SU-DHL-6 (cell line): ENCODE measurements around the gene KCNK6.

Source experiments
- H2AFZ ChIP-seq: fragments of 200-600 bp; sonication (generic); 2 replicates; pipeline ENCODE4 v1.6.1; 2014; ENCODE audit warnings: low read depth, mild to moderate bottlenecking, moderate library complexity, mixed read lengths, antibody characterized with exemption, low read length; ENCODE audit not compliant: severe bottlenecking
- H3F3A ChIP-seq: fragments of 200-600 bp; shearing (Covaris generic); 2 replicates; pipeline ENCODE4 v1.6.0; 2016; ENCODE audit warnings: antibody characterized with exemption, mild to moderate bottlenecking; ENCODE audit not compliant: insufficient read depth
- H3K27ac ChIP-seq: fragments of 200-600 bp; sonication (generic); 2 replicates; pipeline ENCODE4 v1.5.1; 2016; ENCODE audit warnings: low read depth, mild to moderate bottlenecking, low read length, moderate library complexity, mixed read lengths
- H3K27me3 ChIP-seq: fragments of 200-600 bp; sonication (generic), shearing (Covaris generic); 2 replicates; pipeline ENCODE4 v1.6.0; 2014; ENCODE audit warnings: mild to moderate bottlenecking, low read length
- H3K36me3 ChIP-seq: fragments of 200-600 bp; sonication (generic); 2 replicates; pipeline ENCODE4 v1.6.1; 2014; ENCODE audit warnings: mild to moderate bottlenecking, low read length, mixed read lengths
- H3K4me2 ChIP-seq: fragments of 300-600, 200-600 bp; shearing (Covaris generic), sonication (generic); 2 replicates; pipeline ENCODE4 v1.6.0; 2014; ENCODE audit warnings: low read length, low read depth, mild to moderate bottlenecking; ENCODE audit not compliant: poor library complexity, severe bottlenecking
- H3K4me3 ChIP-seq: fragments of 200-600 bp; sonication (generic); 2 replicates; pipeline ENCODE4 v1.5.1; 2014; ENCODE audit warnings: antibody characterized with exemption, low read length, mild to moderate bottlenecking, mixed read lengths; ENCODE audit not compliant: insufficient read depth, poor library complexity, severe bottlenecking
- H3K79me2 ChIP-seq: fragments of 200-600 bp; sonication (generic); 2 replicates; pipeline ENCODE4 v1.6.1; 2014; ENCODE audit warnings: mild to moderate bottlenecking, low read length, moderate library complexity; ENCODE audit not compliant: insufficient read depth
- H3K9ac ChIP-seq: fragments of 200-600 bp; sonication (generic); 2 replicates; pipeline ENCODE4 v1.7.0; 2014; ENCODE audit warnings: mild to moderate bottlenecking, low read length
- H3K9me2 ChIP-seq: fragments of 200-600 bp; sonication (generic); replicated peaks from 2 replicates; pipeline ENCODE4 v1.6.1; 2014; ENCODE audit warnings: low read length; ENCODE audit not compliant: insufficient read depth
- H3K9me3 ChIP-seq: fragments of 200-600 bp; sonication (generic); 2 replicates; pipeline ENCODE4 v1.6.1; 2014; ENCODE audit warnings: low read length, mixed read lengths; ENCODE audit not compliant: insufficient read depth
- H4K20me1 ChIP-seq: fragments of 200-600 bp; sonication (generic); 2 replicates; pipeline ENCODE4 v1.6.1; 2014; ENCODE audit warnings: low read depth, mild to moderate bottlenecking, antibody characterized with exemption, low read length, moderate library complexity, mixed read lengths
- EZH2phosphoT487 ChIP-seq: fragments of 200-600 bp; sonication (generic), shearing (Covaris generic); conservative IDR thresholded peaks from 2 replicates; pipeline ENCODE4 v1.6.1; 2018; ENCODE audit warnings: mild to moderate bottlenecking, antibody characterized with exemption, low read length, moderate library complexity, mixed read lengths
- TF ChIP-seq, protein P1 (sequence below): fragments of 200-600 bp; sonication (generic); IDR thresholded peaks from one replicate; pipeline ENCODE4 v1.5.1; 2017; ENCODE audit warnings: antibody characterized with exemption, mild to moderate bottlenecking, low read length, moderate library complexity; ENCODE audit not compliant: insufficient read depth, poor library complexity, severe bottlenecking

The KCNK6 gene

DNA sequence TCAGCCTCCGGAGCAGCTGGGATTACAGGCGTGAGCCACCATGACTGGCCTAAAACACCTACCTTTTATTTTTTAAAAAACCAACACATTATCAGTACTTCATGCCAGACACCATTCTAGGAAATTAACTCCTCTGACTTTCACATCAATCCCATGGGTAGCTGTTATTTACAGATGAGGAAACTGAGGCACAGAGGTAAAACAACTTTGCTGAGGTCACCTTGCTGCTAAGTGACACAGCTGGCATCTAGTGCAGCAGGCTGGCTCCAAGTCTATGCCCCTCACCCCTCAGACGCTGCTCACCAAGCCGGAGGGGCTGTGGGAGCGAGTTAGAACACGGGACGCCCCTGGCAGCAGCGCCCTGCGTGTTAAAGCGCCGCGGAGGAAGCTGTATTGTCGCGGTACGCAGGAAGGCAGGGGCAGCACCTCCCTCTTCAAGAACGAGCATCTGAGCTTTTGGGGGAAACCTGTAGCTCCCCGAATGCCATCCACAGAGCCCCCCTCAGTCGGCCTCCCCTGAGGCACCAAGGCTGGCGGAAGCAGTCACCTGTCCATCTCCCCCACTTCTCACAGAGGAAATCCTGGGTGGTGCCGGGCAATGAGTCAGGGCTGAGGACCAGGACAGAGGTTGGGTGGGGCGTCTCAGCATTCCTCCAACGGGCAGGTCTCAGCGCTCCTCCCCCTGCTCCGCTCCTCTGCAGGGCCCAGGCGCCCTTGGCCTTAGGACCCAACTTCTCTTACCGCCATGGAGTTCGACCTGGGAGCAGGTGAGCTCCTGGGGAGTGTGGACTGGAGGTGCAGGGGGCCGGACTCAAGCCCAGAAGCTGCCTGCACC is 15.9 kb upstream of the KCNK6 start, which contains the start of gene C19orf33:
C19orf33 (plus strand) TSS at position 735 of the 835 bp plus-strand sequence; CDS start at position 746, 11 bp downstream.
- TF ChIP-seq, protein P1, sequence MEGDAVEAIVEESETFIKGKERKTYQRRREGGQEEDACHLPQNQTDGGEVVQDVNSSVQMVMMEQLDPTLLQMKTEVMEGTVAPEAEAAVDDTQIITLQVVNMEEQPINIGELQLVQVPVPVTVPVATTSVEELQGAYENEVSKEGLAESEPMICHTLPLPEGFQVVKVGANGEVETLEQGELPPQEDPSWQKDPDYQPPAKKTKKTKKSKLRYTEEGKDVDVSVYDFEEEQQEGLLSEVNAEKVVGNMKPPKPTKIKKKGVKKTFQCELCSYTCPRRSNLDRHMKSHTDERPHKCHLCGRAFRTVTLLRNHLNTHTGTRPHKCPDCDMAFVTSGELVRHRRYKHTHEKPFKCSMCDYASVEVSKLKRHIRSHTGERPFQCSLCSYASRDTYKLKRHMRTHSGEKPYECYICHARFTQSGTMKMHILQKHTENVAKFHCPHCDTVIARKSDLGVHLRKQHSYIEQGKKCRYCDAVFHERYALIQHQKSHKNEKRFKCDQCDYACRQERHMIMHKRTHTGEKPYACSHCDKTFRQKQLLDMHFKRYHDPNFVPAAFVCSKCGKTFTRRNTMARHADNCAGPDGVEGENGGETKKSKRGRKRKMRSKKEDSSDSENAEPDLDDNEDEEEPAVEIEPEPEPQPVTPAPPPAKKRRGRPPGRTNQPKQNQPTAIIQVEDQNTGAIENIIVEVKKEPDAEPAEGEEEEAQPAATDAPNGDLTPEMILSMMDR = no peak
- no peak for TF ChIP-seq EZH2phosphoT487
- Histone ChIP-seq H3K79me2 (no peaks in the 10 kb centered on the region), H3K9me2 (no peaks in the 10 kb centered on the region), H3K9ac (no peak within 1 kb of the TSS), H3K36me3 (no peaks in the 10 kb centered on the region), H3F3A (no peaks in the 10 kb centered on the region), H3K27me3 (no peaks in the 10 kb centered on the region), H2AFZ (no peak within 1 kb of the TSS), H3K4me2 (no peak within 1 kb of the TSS), H3K9me3 (no peaks in the 10 kb centered on the region), H4K20me1 (no peaks in the 10 kb centered on the region), H3K4me3 (no peak within 1 kb of the TSS), H3K27ac (no peak within 1 kb of the TSS)

DNA sequence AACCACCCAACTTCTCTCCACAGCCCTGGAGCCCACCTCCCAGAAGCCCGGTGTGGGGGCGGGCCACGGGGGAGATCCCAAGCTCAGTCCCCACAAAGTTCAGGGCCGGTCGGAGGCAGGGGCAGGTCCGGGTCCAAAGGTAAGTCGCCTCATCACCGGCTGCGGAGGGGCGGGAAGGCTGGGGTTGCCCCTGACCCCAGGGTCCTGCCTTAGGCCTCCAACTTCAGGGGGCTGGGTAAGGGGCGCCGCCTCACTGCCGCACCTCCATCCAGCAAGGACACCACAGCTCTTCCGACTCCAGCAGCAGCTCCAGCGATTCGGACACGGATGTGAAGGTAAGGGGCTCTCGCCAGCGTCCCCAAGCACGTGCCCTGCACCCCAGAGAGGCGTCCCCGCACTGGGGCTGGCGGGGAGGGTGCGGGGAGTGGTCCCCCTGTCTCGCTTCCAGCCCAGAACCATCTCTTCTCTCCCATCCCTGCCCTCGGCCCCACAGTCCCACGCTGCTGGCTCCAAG is 15.2 kb upstream of the KCNK6 start:
- Histone ChIP-seq H3K4me2 (no peak overlapping the region), H3K4me3 (no peak overlapping the region), H3K9me2 (no peaks in the 10 kb centered on the region), H3K9me3 (no peaks in the 10 kb centered on the region), H3K36me3 (no peaks in the 10 kb centered on the region), H3K9ac (no peak overlapping the region), H3K79me2 (no peaks in the 10 kb centered on the region), H3F3A (no peaks in the 10 kb centered on the region), H3K27me3 (no peaks in the 10 kb centered on the region), H4K20me1 (no peaks in the 10 kb centered on the region), H2AFZ (no peak overlapping the region), H3K27ac (no peak overlapping the region)
- no peak for TF ChIP-seq EZH2phosphoT487
- TF ChIP-seq, protein P1 = no peak

GRCh38 chr19:38304866-38305429 is 14.7 kb upstream of the KCNK6 start:
- H2AFZ ChIP-seq = no peak overlapping the region
- H3K27ac ChIP-seq = no peak overlapping the region
- TF ChIP-seq, protein P1 = no peak
- TF ChIP-seq EZH2phosphoT487 = no peak
- H3K9me2 ChIP-seq = no peaks in the 10 kb centered on the region
- no peaks in the 10 kb centered on the region for H3F3A ChIP-seq
- H3K36me3 ChIP-seq = no peaks in the 10 kb centered on the region
- no peaks in the 10 kb centered on the region for H4K20me1 ChIP-seq
- no peaks in the 10 kb centered on the region for H3K9me3 ChIP-seq
- no peak overlapping the region for H3K4me2 ChIP-seq
- H3K27me3 ChIP-seq = no peaks in the 10 kb centered on the region
- no peak overlapping the region for H3K4me3 ChIP-seq
- H3K9ac ChIP-seq = no peak overlapping the region
- no peaks in the 10 kb centered on the region for H3K79me2 ChIP-seq
